ENCODE measurements around the gene NF1.
"Not testable (repeated sequence)": the region's sequence is repeated elsewhere in the genome, so short reads cannot be mapped to it uniquely, and the experiment has no call there.

The NF1 gene

DNA sequence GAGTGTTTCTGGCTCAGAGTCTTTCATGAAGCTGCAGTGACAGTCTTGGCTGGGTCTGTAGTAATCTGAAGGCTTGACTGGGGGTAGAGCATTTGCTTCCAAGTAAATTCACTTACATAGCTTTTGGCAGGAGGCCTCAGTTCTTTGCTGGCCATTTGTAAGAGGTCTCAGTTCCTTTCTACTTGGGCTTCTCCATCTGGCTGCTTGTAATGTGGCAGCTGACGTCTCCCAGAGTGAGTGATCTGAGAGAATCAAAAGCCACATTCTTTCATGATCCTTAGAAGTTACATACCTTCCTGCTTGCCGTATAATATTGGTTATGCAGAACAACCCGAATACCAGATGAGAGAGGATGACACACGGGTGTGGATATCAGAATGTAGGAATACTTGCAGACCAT lies 39.8 kb downstream of the NF1 start:
- no peak for DNase-seq

DNA sequence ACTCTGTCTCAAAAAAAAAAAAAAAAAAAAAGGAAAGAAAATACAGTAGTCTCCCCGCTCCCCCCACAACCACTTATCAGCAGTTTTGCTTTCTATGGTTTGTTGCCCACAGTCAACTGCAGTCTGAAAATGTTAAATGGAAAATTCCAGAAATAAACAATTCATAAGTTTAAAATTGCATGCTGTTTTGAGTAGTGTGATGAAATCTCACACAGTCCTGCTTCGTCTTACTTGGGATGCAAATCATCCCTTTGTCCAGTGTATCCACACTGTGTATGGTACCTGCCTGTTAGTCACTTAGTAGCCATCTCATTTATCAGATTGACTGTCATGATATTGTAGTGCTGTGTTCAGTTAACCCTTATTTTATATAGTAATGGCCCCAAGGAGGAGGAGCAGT lies 41.5 kb downstream of the NF1 start:
- DNase-seq: no peak

DNA sequence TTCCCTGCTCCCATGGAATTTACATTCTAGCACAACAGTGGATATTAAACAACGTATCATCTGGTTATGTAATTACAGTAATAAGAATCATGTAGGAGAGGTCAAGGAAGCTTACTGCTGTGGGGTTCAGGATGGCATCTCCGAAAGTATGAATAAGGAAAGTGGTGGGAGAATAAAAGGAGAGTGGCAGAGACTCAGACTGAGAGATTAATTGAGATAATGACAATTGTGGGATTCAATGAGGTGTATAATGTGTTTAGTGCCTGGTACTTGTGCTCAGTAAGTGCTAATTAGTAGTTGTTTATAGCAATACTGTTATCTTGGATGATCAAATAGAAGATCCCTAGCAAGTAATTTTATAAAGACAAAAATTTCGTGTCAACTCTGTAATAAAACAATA lies 45.3 kb downstream of the NF1 start:
- DNase-seq: no peak

DNA sequence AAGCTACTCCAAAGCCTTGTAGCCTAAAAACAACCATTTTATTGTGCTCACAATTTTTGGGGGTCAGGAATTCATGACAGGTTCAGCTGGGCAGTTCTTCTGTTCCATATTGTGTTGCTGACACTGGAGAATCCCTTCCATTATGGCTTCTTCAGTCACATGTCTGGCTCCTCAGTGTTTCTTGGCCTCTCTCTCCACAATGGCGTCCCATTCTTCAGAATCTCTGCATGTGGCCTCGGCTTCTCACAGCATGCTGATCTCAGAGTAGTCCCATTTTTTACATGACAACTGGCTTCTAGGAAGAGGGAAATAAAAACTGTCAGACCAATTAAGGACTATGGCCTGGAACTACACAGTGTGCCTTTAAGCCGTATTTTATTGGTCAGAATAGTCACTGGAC lies 49.7 kb downstream of the NF1 start:
- no peak for DNase-seq

DNA sequence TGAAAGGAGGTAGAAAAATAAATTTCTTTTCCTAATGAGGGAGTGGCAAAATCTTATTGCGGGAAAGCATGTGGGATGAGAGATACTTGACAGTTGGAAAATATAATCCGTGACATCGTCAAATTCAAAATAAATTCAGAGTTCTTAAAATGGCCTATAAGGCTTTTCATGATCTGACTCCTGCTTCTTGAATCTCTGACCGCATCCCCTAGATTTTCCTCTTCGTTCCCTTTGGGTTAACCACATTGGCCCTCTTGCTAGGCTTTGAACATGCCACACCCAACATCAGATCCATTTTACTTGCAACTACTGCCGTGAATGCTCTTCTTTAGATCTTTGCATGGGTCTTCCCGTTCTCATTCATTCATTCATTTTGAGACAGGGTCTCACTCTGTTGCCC lies 50.1 kb downstream of the NF1 start:
- DNase-seq: no peak

DNA sequence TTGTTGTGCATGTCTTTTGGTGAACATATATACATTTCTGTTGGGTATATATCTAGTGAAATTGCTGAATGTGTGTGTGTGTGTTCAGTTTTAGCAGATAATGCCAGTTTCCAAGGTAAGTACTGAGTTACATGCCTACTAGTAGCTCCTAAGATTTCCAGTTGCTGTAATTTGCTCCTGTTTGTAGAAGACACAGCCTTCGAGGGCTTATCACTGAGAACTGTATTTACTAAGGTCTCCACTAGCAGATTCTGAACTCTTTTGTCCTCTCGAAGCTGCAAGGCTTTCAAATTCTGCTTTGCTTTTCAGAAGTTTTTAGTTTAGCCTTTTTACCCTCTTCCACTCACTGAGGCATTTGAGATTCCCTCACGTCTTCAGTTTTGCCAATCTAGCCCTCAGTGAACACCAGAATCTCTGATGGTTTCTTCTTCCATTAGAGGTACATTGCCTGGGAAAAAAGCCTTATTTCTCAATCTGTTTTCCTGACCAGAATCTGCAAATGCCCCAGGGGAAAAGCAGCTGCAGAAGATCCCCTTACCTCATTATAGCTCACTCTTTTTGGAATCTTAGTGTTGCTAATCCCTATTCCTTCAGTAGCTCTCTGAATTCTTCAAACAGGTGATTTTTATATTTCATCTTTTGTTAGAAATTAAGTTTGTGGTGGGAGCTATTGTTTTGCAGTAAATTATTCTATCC lies 52.9 kb downstream of the NF1 start:
- DNase-seq: peak; percentile 47

DNA sequence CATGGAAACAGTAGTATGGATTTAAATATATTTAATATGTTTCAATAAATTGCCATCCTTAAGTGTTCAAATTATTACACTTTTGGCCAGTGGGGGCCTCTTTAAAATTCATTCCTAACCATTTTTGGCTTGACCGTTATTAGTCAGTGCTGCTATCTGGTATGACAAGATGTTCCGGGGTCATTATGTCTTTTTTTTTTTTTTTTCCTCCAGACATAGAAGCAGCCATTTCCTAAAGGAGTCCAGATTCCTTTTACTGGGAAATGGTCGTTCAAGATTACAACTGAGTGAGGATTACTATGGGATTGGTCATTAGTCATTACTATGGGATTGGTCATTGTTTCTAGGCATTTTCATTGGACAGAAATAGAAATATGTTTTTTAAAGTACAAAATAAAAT lies 53.4 kb downstream of the NF1 start:
- DNase-seq: peak; percentile 41

DNA sequence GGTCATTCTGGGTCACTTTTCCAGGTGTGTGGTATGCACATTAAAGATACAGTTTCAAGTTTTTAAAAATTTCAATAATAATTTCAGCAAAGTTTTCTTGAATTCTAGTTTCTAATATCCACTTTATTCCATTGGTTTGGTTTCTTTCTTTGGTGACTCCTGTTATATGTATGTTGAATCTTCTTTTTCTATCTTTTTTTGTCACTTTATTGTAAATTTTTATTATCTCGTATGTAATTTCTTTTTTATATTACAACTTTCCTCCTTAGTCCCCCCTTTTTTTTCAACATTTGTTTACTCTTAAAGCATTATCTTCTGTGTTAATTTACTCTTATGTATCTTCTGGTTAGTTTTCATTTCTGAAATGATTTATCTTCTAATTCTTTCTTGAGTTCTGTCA lies 57.5 kb downstream of the NF1 start:
- no peak for DNase-seq

DNA sequence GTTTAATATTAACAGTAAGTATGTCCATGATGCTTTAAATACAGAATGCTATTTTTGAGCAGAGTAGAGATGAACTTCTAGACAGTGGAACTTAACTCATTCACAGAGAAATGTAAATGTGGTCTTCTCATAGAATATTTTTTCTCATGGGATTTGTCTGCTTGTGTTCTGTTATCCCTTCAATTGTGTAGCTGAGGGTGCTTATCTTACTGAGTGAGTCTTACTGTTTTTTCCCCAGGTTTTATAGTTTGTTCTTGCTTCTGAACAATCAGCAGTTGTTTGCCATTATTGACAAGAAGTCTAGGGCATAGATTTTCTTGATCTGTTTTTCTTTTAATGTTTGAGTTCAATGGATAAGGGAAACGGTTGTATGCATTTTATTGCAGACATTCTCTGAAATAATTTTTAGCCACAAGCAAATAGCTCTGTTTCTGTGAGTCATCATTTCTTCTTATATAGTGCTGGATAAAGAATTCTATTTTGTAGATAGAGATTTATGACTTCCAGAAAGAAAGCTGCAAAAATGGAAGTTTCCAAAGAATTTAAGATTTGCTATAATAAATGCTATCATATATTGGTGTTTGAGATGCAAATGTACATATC lies 60.5 kb downstream of the NF1 start:
- peak; percentile 50 for DNase-seq

DNA sequence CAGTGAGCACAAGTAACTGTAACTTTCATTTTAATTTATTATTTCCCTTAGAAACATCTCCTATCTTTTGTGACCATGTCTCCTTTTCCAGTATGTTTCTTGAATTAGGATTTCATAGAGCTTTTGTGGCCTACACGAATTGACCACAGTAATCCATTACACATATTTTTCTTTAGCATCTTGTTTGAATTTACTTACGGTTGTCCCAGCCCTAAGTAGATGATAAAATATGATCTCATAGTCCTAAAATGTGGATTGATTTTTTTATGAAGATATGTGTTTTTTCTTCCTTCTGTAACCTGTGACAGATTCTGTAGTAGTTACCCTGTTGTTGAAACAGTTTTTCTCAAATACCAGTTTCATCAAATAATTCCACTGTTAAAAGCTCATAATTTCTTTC lies 61.5 kb downstream of the NF1 start:
- peak; percentile 76 for DNase-seq

DNA sequence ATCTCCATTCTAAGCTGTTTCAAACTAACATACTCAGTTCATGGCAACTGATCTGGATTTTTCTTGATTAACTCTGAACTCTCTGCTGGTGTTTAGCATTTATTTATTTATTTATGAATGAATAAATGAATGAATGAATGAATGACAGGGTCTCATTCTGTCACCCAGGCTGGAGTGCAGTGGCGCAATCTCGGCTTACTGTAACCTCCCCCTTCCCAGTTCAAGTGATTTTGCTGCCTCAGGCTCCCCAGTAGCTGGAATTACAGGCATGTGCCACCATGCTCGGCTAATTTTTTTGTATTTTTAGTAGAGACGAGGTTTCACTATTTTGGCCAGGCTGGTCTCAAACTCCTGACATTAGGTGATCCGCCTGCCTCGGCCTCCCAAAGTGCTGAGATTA lies 62.1 kb downstream of the NF1 start:
- DNase-seq: not testable (repeated sequence)

DNA sequence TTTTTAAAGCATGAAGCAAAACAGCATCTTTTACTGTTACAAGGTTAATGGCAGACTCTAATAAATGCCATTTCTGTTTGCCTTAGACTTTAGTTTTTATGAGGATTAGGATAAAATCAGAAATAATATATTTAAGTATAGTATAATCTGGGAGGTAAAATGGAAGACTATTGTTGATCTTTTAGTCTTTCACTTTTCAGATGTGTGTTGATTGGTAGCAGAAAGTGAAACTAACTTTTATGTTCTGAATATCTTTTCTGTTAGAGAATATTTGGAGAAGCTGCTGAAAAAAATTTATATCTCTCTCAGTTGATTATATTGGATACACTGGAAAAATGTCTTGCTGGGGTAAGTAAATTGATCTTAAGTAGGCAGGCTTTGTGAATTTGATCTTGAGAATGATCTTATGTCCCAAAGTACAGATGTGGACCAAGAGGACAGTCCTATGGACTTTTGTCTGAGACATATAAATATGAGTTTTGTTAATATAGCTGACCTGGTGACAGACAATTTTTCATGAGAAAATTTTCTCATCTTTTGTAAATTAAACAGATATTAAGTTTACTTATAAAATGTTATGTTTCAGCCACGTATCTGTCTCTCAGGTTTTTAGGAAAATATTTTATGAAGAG lies 64.1 kb downstream of the NF1 start:
- DNase-seq: no peak

DNA sequence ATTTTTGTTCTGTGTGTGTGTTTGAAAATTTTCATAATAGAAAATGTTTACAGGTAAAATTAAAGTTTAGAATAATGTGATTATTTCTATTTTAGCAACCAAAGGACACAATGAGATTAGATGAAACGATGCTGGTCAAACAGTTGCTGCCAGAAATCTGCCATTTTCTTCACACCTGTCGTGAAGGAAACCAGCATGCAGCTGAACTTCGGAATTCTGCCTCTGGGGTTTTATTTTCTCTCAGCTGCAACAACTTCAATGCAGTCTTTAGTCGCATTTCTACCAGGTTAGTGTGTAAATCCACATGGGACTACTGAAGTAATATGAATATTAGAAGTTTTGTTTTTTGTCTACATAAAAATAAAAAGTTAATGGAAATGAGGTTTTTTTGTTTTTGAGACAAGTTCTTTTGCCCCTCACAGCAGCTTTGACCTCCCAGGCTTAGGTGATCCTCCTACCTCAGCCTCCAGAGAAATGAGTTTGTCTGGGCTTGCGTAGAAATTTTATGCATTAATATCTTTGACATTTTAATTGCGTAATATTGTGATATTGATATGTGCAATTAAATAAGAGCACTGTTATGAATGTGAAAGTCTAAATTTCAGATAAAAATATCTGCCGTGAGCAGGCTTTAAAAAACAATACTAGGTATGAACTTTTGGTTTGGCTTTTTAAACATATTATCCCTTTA lies 68.5 kb downstream of the NF1 start:
- DNase-seq: no peak

DNA sequence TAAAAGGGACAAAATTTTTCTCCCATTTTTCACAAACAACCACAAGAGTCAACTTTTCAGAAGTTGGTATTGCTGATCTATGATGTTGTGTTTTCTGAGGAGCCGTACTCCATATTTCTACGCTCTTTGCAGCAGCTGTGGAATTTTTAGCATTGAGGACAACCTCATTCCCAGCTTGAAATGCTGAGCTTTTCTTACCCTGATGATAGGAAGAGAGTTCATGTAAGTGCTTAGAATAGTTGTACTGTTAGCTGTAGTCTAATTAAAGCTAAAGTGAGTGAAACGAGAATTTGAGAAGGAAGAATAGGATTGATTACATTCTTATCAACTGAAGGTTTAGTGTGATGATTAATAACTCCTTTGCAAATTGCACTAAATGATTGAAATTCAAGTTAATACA lies 72.3 kb downstream of the NF1 start:
- no peak for DNase-seq

DNA sequence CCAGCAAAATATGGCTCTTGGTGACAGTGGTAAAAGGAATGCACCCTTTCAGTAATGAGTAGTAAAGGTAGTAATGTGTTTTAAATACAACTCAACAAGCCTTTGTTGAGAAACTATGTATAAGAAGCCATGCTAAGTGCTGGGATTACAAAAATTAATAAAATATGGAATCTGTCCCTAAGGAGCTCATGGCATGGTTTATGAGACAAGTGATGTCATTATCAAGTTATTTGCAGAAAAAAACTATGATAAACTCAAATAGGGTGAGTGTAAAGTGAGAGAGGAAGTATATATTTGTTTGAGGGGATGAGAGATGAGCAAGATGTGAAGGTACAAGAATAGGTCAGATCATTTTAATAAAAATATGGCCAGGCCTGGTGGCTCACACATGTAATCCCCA lies 76.9 kb downstream of the NF1 start:
- peak; percentile 62 for DNase-seq

DNA sequence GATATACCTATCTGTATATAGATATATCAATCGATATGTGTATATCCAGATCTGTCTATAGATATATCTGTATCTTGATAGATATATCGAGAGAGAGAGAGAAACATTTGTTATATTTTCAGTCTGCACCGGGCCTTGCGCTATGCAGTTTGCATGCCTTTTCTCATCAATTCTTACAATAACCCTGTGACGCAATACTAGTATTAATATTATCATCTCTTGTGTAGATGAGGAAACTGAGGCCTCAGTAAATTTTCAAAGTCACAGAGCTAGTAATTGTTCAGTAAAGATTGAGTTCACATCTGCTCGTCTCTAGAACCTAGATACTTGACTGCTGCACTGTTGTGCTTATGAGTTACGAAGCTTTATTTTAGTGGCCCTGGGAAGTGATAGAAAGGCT lies 77.6 kb downstream of the NF1 start:
- DNase-seq: no peak

DNA sequence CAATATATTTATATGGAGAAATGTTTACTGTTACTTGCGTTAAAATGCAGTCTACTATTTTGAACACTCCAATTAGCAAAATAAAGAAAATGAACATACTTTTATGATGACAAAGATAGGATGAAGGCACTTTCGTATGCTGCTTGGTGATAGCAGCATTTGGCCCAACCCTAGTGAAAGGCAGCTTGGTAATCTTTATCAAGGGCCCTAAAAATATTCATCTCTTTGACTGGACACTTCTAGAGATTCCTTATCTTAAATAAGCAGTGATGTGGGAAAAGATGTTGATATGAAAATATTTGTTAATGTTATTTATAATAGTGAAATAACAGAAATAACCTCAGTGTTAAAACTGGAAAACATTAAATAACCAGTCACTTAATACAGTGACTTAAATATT lies 79.4 kb downstream of the NF1 start:
- DNase-seq: no peak

DNA sequence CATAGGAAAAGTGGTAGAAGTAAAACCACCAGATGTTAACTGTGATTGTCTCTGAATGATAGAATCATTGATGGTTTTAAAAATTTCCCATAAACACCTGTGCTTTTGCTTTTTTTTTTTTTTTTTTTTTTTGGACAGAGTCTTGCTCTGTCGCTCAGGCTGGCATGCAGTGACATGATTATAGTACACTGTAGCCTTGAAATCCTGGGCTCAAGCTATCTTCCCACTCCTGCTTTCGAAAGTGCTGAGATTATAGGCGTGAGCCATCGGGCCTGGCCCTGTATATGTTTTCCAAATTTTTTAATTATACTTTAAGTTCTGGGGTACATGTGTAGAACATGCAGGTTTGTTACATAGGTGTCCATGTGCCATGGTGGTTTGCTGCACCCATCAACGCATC lies 80.5 kb downstream of the NF1 start:
- no peak for DNase-seq

DNA sequence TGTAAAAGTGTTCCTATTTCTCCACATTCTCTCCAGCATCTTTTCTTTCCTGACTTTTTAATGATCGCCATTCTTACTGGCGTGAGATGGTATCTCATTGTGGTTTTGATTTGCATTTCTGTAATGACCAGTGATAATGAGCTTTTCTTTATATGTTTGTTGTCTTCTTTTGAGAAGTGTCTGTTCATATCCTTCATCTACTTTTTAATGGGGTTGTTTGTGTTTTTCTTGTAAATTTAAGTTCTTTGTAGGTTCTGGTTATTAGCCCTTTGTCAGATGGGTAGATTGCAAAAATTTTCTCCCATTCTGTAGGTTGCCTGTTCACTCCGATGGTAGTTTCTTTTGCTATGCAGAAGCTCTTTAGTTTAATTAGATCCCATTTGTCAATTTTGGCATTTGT lies 81.4 kb downstream of the NF1 start:
- DNase-seq: not testable (repeated sequence)

DNA sequence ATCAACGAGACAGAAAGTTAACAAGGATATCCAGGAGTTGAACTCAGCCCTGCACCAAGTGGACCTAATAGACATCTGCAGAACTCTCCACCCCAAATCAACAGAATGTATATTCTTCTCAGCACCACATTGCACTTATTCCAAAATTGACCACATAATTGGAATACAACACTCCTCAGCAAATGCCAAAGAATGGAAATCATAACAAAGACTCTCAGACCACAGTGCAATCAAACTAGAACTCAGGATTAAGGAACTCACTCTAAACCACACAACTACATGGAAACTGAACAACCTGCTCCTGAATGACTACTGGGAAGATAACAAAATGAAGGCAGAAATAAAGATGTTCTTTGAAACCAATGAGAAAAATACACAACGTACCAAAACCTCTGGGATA lies 84.2 kb downstream of the NF1 start:
- not testable (repeated sequence) for DNase-seq

DNA sequence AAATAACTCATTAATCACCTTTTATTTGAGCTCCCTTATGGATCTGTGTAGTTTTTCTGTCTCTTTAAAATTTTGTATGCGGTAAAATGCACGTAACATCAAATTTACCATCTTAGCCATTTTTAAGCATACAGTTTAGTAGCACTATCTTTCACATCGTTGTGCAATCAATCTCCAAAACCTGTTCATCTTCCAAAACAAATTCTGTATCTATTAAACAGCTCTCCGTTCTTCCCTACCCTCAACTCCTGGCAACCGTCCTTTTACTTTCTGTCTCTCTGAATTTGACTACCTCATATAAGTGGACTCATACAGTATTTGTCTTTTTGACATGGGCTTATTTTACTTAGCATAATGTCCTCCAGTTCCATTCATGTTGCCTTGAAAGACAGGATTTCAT lies 100.5 kb downstream of the NF1 start:
- no peak for DNase-seq

DNA sequence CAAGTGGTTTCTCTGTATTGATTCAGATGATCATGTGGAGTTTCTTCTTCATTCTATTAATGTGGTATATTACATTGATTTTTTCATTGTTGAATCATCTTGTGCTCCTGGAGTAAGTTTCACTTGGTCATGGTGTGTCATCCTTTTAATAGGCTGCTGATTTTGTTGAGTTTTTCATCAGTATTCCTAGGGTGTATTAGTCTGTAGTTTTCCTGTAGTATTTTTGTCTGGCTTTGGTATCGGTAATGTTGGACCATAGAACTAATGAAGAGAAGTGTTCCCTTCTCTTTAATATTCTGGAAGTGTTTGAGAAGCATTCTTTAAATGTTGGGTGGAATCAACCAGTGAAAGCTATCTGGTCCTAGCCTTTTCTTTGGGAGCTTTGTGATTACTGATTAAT lies 103.2 kb downstream of the NF1 start:
- DNase-seq: peak; percentile 48

DNA sequence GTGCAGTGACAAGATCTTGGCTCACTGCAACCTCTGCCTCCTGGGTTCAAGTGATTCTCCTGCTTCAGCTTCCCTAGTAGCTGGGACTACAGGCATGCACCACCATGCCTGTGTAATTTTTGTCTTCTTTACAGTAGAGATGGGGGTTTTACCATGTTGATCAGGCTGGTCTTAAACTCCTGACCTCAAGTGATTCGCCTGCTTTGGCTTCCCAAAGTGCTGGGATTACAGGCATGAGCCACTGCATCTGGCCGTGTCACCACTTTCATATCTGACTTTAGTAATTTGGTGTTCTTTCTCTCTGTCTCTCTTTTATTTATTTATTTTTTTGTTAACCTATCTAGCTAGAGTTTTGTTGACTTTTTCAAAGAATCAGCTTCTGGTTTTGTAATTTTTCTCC lies 103.9 kb downstream of the NF1 start:
- peak; percentile 50 for DNase-seq

DNA sequence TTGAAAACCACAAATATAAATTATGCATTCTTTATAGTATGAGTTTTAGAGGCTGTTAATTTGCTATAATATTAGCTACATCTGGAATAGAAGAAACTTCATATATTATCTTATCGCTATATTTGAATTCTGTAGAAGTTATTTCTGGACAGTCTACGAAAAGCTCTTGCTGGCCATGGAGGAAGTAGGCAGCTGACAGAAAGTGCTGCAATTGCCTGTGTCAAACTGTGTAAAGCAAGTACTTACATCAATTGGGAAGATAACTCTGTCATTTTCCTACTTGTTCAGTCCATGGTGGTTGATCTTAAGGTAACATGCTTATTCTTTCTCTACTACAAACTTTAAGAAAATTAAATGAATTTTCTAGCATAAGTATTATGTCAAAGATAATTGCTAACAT lies 105.5 kb downstream of the NF1 start:
- DNase-seq: no peak
